GM18508 (cell line): Measurements from ENCODE around the gene ACACA.

ENCODE experiments used
- ATAC-seq: cut with Tn5 transposase; IDR thresholded peaks from one replicate; pipeline ENCODE4 v1.9.1; 2021; ENCODE audit warnings: moderate number of reproducible peaks; ENCODE audit not compliant: insufficient read depth, unreplicated experiment

The ACACA gene

GRCh38 chr17:37246085-37246484 lies 160.6 kb downstream of the ACACA start:
- no peak for ATAC-seq

DNA sequence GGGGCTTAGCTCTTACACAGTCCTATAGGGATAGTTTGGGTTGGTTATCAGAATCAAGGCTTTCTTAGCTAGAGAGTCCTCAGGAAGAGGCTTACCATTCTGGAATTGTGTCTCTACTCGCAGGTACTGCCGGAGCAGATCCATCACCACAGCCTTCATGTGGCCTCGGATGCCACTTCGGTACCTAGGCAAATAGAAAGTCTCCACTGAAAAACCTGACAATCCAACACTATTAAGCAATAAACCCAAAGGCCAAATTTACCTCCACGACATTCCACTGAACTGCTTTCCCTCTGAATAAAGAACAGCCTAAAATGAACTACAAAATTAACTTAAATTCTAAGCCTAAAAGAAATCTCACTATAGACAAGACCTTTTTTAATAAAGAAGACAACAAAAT lies 166.3 kb downstream of the ACACA start:
- no peak for ATAC-seq

DNA sequence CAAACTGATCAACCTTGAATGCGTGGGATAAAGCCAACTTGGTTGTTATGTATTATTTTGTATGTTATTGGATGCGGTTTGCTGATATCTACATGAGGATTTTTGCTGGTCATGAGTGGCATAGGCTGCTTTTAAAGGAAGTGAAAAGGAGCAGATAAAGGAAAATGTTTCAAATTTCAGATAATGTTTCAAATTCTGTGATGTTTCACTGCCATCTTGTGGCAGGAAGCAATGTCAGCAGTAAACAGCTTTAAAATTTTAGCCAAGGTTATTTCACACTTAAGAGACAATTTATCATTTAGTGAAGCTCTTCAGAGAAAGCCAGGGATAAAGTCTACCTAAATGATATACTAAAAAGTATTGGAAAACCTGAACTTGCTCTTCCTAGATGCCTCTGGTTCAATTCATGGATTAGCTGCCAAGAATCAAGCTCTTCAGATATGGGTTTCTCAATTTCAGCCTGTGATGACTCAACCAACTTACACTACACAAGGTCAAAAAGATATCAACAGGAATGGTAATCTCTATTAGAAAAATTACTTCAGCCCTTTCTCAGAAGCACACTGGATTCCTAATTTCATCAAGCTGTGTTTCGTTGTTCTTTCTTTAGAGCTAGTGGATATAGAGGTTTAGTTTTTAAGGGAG lies 166.8 kb downstream of the ACACA start:
- ATAC-seq: no peak

- no peak for ATAC-seq
Observed at GRCh38 chr17:37234106-37234505, 172.5 kb downstream of the ACACA start.

- no peak for ATAC-seq
Observed at GRCh38 chr17:37233036-37233435, 173.6 kb downstream of the ACACA start.

GRCh38 chr17:37231887-37232286 lies 174.7 kb downstream of the ACACA start:
- no peak for ATAC-seq

GRCh38 chr17:37230633-37231032 lies 176.0 kb downstream of the ACACA start:
- ATAC-seq: no peak

DNA sequence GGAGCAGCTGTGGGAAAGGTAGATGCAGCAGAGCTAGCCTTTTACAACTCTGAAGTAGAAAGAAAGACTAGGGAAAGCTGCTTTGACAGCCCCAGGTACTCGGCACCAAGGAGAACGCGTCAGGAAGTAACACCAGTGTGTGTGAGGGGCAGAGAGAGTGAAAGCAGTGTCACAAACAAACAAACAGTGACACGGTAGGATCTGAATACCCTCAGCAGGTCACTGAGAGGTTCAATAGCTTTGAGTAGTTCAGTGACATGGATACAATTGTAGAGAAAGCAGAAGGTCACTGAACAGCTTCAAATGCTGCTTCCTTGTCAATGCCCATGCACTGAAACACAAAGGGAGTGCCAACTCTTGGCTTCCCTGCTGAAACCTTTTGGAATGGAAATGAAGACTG lies 181.2 kb downstream of the ACACA start:
- ATAC-seq: no peak

GRCh38 chr17:37221865-37222264 lies 184.8 kb downstream of the ACACA start:
- no peak for ATAC-seq

DNA sequence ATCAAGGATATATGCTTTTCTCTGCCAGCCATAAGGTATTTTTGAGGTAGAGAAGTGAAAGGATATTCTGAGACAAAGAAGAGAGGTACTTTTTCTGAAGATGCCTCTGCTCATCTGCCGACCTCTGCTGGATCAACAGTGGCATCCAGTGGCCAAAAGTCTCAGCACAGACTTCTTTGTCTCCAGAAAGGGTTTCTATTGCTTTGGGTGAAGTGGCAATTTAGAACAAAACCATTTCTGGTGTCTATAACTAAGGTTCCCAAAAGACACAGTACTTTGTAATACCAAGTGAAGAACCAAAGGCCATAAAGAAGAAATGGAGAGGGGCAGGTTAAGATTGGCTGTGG lies 186.1 kb downstream of the ACACA start:
- no peak for ATAC-seq

DNA sequence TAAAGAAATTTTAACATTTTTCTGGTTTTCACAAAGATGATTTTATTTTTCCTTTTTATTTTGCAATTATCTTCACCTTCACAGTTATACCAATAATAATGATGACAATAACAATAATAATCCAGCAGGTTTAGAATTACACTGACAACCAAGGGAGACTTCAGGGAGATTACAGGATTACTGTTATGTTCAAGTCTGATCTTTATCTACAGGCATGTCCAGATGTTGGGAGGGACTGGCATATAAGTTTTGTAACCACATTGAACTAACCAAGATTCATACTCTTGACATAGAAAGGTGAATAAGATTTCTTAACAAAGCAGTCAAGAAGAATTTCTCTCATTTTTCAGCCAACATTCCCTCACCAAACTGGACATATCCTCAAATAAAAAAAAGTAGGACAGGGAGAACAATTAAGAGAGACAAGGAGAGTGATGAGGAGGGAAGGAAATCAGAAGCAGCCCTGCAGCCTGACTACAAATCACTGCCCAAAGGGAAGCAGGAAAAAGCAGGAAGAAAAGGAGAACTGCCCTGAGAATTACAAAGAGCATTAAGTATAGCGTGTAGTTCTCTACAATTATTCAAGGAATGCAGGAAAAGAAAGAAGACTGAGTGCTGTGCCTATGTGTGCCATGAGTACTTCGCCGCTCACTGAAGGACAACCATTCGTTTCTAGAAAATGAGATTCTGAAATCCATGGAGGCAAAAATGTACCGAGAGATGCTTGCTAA lies 186.6 kb downstream of the ACACA start:
- ATAC-seq: no peak

DNA sequence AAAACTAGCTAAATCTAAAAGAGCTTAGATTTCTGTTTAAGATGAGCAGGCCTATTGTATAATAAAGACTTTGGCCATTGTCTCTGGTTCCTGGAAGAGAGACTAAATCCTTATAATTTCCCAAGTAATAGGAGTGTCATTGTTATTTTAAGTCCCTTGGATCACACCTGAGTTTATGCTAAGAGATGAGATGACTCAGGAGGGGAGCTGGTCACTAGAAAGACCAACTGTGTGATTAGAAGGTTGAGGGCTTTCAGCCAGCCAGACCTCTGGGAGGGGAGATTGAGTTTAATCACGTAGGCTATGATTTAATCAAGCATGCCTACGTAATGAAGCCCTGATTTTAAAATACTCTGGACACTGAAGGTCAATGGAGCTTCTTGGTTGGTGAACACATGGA lies 187.8 kb downstream of the ACACA start:
- no peak for ATAC-seq

DNA sequence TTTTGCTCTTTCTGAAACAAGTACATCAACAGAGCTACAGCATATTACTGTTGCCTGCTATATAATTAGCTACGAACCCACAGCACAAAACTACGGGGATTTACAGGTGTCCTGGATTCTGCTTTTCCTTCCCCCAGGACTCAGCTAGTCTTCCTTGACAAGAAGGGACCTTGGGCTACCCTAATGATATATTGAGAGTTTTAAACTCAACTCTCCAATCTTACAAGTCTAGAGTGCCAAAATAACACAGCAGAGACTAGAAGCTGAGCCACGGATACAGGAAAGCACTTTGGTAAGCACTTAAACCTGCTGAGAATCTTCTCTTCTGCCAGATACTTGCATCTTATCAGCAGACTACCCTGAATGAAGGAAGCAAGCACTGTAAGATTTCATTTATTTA lies 192.2 kb downstream of the ACACA start:
- ATAC-seq: no peak

DNA sequence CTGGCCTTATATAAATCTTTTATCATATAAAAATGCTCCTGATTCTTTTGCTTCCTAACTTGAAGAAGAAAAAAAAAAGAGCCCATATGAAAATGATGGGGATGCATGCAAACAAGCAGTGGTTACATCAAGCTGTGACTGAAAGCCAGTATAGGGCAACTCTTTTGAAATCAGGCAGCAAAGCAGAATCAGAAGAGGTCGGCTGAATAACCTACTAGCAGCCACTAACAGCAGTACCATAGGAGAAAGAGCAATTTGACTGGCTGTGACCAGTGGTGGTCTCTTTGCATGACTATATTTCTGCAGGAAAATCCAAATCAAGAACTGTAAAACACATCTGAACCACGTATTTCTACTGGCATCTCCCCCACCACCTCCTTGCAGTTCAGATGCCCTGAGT lies 192.7 kb downstream of the ACACA start:
- ATAC-seq: no peak

DNA sequence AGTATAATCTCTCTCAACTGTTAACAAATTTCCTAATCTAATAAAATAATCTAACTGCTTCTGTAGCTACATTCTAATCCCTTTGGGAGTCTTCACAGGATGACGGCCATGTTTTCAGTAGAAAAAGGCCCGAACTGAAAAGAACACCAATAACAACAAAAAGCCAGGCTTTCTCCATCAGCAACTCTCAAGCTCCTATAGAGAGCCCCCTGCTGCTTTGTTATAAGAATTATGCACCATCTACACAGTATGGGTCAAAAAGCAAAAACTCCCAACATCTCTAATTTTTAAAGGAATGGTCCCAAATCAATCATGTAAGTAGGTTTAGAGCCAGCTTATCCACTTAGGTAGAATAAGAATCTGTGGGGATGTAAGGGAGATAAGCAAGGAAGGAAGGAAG lies 194.5 kb downstream of the ACACA start:
- no peak for ATAC-seq

DNA sequence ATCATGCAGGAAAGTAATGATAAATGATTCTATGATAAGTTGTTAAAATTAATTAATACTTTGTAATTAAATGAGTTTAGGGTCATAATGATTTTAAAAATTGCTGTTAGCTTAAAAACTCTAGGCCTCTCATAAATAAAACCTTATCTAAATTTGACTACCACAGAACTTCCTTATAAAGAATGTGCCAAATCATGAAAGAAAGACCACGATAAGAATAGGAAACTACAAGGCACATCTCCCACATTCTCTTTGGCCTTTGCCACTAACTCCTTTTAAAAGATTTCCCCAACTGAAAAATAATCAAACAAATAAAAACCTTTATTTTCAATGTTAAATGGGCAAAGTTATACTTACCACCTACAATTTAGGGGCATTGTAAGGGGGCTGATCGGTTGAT lies 195.5 kb downstream of the ACACA start:
- ATAC-seq: no peak

DNA sequence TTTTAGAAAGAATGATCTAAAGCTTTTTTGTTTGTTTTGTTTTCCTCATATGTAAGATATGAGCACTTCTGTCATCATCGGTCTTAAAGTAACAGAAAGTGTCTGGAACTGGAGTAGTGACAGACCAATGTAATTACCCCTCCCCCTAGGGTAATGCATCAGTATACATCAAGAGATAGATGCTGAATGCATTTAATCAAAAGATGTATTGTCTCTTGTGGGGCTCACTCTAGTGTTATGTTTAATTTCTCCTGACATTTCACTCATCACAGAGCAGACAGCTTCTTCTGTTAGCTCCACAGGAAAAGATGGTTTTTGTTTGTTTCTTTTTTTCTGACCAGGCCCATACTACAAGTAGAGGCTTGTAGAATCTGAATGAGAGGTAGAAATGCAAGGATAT lies 199.5 kb downstream of the ACACA start:
- no peak for ATAC-seq

DNA sequence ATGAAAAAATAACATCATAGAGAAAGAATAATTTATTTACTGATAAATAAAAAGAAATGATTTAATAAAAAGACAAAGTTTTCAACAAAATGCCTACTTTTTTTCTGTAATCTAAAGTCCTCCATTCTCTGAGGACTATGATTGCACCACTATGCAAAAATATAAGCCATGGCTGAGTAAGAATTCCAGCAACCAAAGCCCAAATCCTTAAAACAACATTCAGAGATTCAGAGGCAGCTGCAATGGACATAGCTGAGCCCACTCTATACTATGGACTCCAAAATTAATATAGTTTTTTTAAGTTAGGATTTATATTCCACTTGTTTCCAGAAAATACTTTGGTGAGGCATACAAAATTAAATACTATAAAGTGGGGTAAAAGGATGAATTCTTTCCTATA lies 200.3 kb downstream of the ACACA start:
- no peak for ATAC-seq

GRCh38 chr17:37200497-37200896 lies 206.1 kb downstream of the ACACA start:
- ATAC-seq: no peak

DNA sequence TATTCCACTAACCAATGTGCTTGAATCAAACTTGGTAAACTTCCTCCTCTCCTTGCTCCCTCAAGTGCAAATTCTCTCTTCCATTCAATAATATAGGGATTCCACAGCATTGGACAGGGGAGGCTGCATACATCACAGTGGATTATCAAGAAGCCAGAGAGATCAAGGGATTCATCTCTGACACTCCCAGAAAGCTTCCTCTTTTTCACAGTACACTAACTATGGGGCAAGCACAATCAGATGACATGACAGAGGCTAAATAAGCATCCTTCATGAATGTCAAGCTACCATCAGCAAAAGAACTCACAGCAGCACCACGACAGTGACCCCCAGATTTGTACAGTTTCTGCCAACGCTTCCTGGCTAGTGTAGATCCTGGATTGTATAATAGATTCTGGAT lies 209.3 kb downstream of the ACACA start:
- ATAC-seq: no peak

- ATAC-seq: no peak
Observed at GRCh38 chr17:37194208-37194607, 212.4 kb downstream of the ACACA start.

DNA sequence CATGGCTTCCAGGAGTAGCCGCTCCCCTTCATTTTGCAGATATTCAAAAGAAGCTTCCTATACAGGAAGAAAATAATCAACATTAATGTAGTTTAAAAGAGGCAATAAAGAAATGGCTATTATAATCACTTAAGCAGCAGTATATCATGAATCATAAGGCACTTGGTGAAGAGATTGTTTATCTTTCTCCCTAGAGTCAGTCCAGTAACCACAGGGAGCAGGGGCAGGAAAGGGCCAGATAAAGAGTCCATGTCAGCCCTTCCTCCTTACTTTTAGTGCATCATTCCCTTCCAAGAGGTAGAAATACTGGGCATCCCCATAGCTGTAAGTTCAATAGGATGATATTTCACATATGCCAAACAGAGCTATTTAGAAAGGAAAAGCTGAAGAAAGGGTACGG lies 215.4 kb downstream of the ACACA start:
- ATAC-seq: no peak
